GM03348 (cell line): ENCODE results near the gene MERTK.
"Not testable (repeated sequence)": the region's sequence is repeated elsewhere in the genome, so short reads cannot be mapped to it uniquely, and the experiment has no call there.

Experiments used
- DNase-seq: peaks from one replicate; pipeline ENCODE4 v3.0.0; 2012; ENCODE audit warnings: low spot score

Gene MERTK

GRCh38 chr2:111946294-111947114 is 48.1 kb downstream of the MERTK start:
- peak; percentile 51 for DNase-seq

GRCh38 chr2:111947219-111947618 is 48.8 kb downstream of the MERTK start:
- no peak for DNase-seq

- DNase-seq = no peak
These were observed 50.4 kb downstream of the MERTK start for GRCh38 chr2:111948832-111949231.

- no peak for DNase-seq
These were observed 51.8 kb downstream of the MERTK start for GRCh38 chr2:111950236-111950635.

GRCh38 chr2:111951486-111951885 is 53.1 kb downstream of the MERTK start:
- DNase-seq = no peak

- DNase-seq = no peak
These were observed 54.6 kb downstream of the MERTK start for GRCh38 chr2:111952871-111953452.

- no peak for DNase-seq
These were observed 56.4 kb downstream of the MERTK start for GRCh38 chr2:111954602-111955332.

GRCh38 chr2:111957872-111958354 is 59.5 kb downstream of the MERTK start:
- DNase-seq = no peak

- no peak for DNase-seq
These were observed 60.5 kb downstream of the MERTK start for GRCh38 chr2:111958901-111959300.

GRCh38 chr2:111961663-111962062 is 63.3 kb downstream of the MERTK start:
- DNase-seq = no peak

GRCh38 chr2:111963086-111963485 is 64.7 kb downstream of the MERTK start:
- DNase-seq = not testable (repeated sequence)

GRCh38 chr2:111963508-111963907 is 65.1 kb downstream of the MERTK start:
- not testable (repeated sequence) for DNase-seq

- DNase-seq = no peak
These were observed 66.7 kb downstream of the MERTK start for GRCh38 chr2:111965062-111965461.

GRCh38 chr2:111966241-111966640 is 67.8 kb downstream of the MERTK start:
- DNase-seq = no peak

- no peak for DNase-seq
These were observed 68.6 kb downstream of the MERTK start for GRCh38 chr2:111967018-111967417.

GRCh38 chr2:111970453-111970852 is 72.0 kb downstream of the MERTK start:
- no peak for DNase-seq

- peak; percentile 20 for DNase-seq
These were observed 74.7 kb downstream of the MERTK start for GRCh38 chr2:111972955-111973565.

GRCh38 chr2:111973701-111974100 is 75.3 kb downstream of the MERTK start:
- no peak for DNase-seq

- peak; percentile 54 for DNase-seq
These were observed 76.7 kb downstream of the MERTK start for GRCh38 chr2:111975053-111975552.

- DNase-seq = no peak
These were observed 77.4 kb downstream of the MERTK start for GRCh38 chr2:111975819-111976218.

- DNase-seq = no peak
These were observed 78.8 kb downstream of the MERTK start for GRCh38 chr2:111977240-111977639.
